H1 (cell line): ENCODE results near the gene RRAS. TPM values are rescaled to one million over a fixed set of nuclear protein-coding genes. Genes with fewer than 3 reads are reported as not detected.

Experiments
- EP300 ChIP-seq, 2 experiments: IDR thresholded peaks; 1 replicate in 1 of 2; 2 replicates in 1 of 2; pipeline ENCODE4 v1.6.1; 2011 to 2012; ENCODE audit warnings: low read depth in 2 of 2, low read length in 2 of 2, mild to moderate bottlenecking in 2 of 2, borderline replicate concordance in 1 of 2, inconsistent platforms in 1 of 2, moderate library complexity in 1 of 2
- EZH2 ChIP-seq: fragments of 200-600 bp; sonication (generic); IDR thresholded peaks from 2 replicates; pipeline ENCODE4 v1.7.1; 2012; ENCODE audit warnings: low read depth, mild to moderate bottlenecking, moderate library complexity, low read length, inconsistent platforms; ENCODE audit not compliant: severe bottlenecking
- JUN ChIP-seq: IDR thresholded peaks from 2 replicates; pipeline ENCODE4 v1.6.1; 2011; ENCODE audit warnings: low read depth, mild to moderate bottlenecking, improper control_type of control experiment, low read length
- PHF8 ChIP-seq: fragments of 200-600 bp; sonication (generic); conservative IDR thresholded peaks from 2 replicates; pipeline ENCODE4 v1.7.1; 2012; ENCODE audit warnings: low read depth, mild to moderate bottlenecking, inconsistent platforms, low read length, moderate library complexity
- POLR2A ChIP-seq, 2 experiments: IDR thresholded peaks; 1 replicate in 1 of 2; 2 replicates in 1 of 2; pipeline ENCODE4 v1.6.1; 2011; ENCODE audit warnings: low read depth in 2 of 2, low read length in 2 of 2, mild to moderate bottlenecking in 2 of 2; ENCODE audit errors: control extremely low read depth in 1 of 2
- polyA plus RNA-seq, 7 experiments: library from polyadenylated mRNA; depleted of rRNA in 3 of 7; stranded (reverse) in 5 of 7; unstranded in 2 of 7; fragments of >200 nt in 5 of 7; fragments of 200-250 nt in 2 of 7; gene quantifications; 1 replicate in 5 of 7; 2 replicates in 1 of 7; 4 replicates in 1 of 7; pipeline versions ENCODE4 v1.2.1 to v1.2.3, GENCODE V29; 2011 to 2013; ENCODE audit warnings: missing spikeins in 2 of 7, mixed read lengths in 2 of 7
- total RNA-seq: library from RNA; stranded (reverse); fragmentation: NEBNext Ultra II Directional; extraction: Animal tissue kit (Norgen Biotek cat#: 25700); gene quantifications from 2 replicates; pipeline ENCODE4 v1.2.1, GENCODE V29; 2021
- TF ChIP-seq, protein P1 (sequence below): IDR thresholded peaks from 2 replicates; pipeline ENCODE4 v1.6.1; 2011; ENCODE audit warnings: low read length, improper control_type of control experiment
- TF ChIP-seq, protein P2 (sequence below): IDR thresholded peaks from 2 replicates; pipeline ENCODE4 v1.6.1; 2012; ENCODE audit warnings: low read length, inconsistent platforms
- TF ChIP-seq, protein P3 (sequence below): IDR thresholded peaks from 2 replicates; pipeline ENCODE4 v1.6.1; 2012; ENCODE audit warnings: inconsistent platforms

The RRAS gene
- total and polyA plus RNA-seq, 2 of the 8 experiments (the other 6 are each of a cell fraction or from before 2014, with no cell fraction given): 17.7 to 49.1 TPM

DNA sequence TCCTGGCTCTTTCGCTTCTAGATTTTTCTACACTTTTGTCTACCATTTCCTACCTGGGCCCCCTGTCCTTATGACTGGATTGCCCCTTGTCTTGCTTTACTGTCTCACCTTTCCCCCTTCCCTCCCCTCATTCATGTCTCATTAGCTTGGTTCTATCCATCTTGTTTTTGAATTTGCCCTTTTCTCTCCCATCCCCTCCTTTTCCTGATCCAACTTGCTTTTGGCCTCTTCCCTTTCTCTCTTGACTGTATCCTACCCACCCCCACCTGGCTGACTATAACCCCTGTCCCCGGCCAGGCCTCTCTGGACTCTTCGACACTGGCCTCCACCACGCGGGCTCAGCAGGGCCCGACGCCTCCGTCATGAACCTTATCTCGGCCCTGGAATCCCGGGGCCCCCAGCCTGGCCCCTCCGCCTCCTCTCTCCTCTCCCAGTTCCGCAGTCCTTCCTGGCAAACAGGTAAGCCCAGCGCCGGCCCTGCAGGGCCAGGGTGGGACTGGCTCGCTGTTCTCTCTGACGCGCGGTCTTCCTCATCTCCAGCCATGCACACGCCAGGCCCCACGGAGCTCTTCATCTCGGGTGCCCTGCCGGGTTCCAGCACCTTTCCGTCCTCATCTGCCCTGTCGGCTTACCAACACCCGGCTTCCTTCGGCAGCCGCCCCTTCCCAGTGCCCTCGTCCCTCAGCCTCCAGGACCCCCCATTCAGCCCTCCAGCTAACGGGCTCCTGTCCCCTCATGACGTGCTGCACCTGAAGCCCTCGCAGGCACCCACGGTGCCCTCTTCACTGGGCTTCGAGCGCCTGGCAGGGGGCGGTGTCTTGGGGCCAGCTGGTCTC, 45.6 kb downstream of the RRAS start (continued):
- TF ChIP-seq, protein P1, sequence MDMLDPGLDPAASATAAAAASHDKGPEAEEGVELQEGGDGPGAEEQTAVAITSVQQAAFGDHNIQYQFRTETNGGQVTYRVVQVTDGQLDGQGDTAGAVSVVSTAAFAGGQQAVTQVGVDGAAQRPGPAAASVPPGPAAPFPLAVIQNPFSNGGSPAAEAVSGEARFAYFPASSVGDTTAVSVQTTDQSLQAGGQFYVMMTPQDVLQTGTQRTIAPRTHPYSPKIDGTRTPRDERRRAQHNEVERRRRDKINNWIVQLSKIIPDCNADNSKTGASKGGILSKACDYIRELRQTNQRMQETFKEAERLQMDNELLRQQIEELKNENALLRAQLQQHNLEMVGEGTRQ: no peak
- no peak for TF ChIP-seq EP300 (IDR thresholded peaks at IDR 0.05; ENCODE audit: borderline replicate concordance in 1 of 2, low read depth in 2 of 2, low read length in 2 of 2)
- TF ChIP-seq POLR2A (IDR thresholded peaks at IDR 0.05; ENCODE audit: control extremely low read depth in 1 of 2, low read depth in 2 of 2, low read length in 2 of 2): no peak
- no peak for TF ChIP-seq EZH2
- TF ChIP-seq JUN: no peak
- TF ChIP-seq, protein P2, sequence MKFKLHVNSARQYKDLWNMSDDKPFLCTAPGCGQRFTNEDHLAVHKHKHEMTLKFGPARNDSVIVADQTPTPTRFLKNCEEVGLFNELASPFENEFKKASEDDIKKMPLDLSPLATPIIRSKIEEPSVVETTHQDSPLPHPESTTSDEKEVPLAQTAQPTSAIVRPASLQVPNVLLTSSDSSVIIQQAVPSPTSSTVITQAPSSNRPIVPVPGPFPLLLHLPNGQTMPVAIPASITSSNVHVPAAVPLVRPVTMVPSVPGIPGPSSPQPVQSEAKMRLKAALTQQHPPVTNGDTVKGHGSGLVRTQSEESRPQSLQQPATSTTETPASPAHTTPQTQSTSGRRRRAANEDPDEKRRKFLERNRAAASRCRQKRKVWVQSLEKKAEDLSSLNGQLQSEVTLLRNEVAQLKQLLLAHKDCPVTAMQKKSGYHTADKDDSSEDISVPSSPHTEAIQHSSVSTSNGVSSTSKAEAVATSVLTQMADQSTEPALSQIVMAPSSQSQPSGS: no peak
- TF ChIP-seq PHF8: no peak
- TF ChIP-seq, protein P3, sequence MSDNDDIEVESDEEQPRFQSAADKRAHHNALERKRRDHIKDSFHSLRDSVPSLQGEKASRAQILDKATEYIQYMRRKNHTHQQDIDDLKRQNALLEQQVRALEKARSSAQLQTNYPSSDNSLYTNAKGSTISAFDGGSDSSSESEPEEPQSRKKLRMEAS: no peak
